Amniotic stem cell (primary cell): Measurements from ENCODE around the gene MRPL30.
"Not testable (repeated sequence)": the region's sequence is repeated elsewhere in the genome, so short reads cannot be mapped to it uniquely, and the experiment has no call there.

Source experiments
- DNase-seq: peaks from one replicate; lab custom pipeline; 2025; lab: John Stamatoyannopoulos, UW

The MRPL30 gene

DNA sequence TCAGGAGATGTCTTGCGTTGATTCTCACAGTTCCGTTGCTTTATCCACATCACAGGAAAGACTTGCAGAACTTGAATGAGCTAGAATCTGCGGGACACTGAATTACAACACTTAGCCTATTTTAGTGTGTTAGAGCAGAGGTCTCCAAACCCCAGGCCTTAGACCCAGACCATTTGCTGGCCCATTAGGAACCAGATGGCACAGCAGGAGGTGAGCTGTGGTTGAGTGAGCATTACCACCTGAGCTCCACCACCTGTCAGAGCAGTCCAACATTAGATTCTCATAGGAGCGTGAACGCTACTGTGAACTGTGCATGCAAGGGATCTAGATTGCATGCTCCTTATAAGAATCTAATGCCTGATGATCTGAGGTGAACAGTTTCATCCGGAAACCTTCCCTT is 3.8 kb downstream of the MRPL30 start:
- no peak for DNase-seq

DNA sequence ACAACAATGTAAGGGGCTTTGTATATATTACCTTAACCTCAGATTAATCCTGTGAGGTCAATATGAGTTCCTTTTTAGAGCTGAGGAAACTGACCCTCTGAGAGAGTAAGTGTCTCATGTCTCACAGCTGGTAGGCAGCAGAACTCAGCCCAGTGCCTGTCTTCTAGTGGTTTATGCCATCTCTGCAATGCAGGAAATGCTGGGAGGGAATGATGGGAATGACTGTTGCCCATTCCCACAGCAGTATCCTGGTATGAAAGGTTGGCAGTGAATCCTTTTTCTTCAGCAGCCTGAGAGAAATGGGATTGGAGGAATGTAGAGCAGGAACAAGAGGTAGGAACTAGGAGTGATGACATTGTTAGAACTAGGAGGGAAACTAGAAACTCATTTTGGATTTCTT is 6.0 kb downstream of the MRPL30 start:
- DNase-seq, result no peak

DNA sequence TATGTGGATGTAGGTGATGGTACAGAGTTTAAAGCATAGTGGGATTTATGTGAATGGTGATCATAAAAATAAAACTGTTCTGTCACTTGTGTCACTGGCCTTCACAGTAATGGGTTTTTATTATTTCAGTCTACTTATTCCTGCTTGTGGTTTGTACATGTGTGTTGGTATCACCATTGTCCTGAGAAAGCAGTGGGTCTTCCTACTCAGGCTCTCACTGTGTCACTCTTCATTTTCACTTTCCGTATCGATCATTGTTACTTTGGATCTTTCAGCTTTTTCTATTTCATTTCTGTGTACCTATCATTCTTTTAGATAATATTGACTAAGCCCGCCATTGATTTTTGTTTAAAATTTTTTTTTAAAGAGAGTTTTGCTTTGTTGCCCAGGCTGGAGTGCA is 7.4 kb downstream of the MRPL30 start:
- no peak for DNase-seq

DNA sequence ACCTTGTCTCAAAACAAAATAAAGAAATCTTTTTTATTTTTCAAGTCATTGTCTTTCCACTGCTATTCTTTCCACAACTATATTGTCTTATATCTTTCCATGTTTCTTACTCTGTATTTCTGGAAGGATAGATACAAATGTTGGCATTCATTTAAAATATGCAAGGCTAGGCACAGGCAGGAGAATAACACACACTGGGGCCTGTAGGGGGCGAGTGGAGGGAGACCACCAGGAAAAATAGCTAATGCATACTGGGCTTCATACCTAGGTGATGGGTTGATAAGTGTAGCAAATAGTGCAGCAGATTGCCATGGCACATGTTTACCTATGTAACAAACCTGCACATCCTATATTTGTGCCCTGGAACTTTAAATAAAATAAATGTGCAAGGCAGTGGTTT is 9.6 kb downstream of the MRPL30 start:
- no peak for DNase-seq

DNA sequence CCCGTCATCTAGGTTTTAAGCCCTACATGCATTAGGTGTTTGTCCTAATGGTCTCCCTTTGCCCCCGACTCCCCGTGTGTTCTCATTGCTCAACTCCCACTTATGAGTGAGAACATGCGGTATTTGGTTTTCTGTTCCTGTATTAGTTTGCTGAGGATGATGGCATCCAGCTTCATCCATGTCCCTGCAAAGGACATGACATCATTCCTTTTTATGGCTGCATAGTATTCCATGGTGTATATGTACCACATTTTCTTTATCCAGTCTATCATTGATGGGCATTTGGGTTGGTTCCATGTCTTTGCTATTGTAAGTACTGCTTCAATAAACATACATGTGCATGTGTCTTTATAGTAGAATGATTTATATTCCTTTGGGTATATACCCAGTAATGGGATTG is 11.4 kb downstream of the MRPL30 start:
- DNase-seq, result not testable (repeated sequence)

DNA sequence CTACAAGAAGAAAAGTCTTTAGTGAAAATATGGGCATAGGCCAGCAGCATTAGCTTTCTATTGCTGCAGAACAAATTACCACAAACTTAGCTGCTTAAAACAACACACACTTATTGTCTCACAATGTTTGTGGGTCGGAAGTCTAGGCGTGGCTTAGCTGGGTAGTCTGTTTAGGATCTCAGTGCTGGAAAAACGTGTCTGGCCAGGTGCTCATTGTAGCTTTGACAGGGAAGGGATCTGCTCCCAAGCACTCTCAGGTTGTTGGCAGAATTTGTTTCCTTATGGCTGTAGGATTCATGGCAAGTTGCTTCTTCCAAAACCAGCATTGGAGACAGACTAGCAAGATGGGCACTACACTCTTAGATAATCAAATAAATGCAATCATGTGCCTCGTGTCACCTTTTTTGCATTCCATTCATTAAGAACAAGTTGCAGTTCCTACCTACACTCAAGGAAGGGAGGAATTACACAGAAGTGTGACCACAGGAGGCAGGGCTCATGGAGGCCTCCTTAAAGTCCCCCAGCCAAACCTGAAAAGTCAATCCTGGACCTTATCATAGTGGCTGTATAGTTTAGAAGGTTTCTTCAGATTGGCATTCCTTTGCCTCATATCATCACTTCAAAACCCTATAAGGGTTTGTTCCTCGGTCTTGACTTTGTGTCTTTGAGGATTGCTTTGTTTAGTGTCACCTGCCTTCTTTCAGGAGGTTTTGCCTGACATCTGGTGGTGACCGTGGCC is 17.3 kb downstream of the MRPL30 start:
- DNase-seq, result no peak

GRCh38 chr2:99200076-99200800 is 19.3 kb downstream of the MRPL30 start:
- no peak for DNase-seq

DNA sequence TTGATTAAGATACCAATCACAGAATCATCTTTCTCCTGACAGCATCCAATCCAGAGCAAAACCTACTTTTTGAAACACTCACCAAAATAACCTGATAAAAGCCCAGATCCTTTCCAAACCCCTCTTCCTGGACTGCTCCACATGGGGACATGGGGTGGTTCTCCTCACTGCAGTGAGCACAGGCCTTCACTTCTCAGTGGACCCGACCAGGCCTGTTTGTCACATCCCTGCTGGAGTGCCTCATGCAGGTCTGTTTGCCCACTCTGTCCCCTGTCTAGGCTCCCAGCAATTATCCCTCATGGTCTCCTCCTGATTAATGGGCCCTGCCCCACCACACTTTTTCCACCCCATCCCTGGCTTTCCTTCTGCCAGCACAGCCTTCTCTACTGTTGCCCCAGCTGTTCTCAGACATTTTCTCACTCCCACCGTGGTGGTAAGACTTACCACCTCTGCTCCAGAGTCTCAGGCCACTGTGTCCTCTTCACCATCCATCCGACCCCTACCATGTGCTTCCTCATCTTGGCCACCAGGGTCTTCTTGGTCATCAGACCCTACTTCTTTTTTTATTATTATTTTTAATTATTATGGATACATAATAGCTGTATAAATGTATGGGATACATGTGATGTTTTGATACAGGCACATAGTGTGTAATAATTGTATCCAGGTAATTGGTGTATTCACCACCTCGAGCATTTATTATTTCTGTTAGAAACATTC is 21.1 kb downstream of the MRPL30 start:
- DNase-seq, result no peak

GRCh38 chr2:99205491-99205890 is 24.5 kb downstream of the MRPL30 start:
- DNase-seq, result no peak

GRCh38 chr2:99216096-99216495 is 35.1 kb downstream of the MRPL30 start:
- no peak for DNase-seq

DNA sequence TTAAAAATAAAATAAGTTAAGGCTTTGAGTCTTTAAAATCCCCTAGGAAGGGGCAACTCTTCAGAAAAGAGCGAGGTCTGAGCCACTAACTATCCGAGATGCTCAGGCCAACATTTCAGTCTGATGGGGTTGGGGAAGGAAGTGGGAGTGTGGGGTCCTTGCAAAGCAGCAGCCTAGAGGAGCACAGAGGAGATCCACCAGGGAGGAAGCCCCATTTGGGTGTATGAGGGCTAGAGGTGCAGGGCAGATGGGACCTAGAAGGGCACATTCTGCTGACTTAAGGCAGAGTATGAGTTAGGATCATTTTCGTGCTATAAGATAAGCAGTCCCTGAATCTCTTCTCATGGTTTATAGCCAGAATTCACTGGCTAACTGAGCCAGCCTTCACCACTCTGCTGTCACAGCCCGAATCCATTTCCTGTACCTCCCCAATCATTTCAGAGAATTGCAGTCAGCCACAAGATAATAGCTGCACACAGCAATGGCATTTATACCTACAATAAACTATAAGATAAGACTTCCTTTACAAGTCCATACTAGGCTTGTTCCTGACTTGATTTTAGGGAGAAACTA is 37.0 kb downstream of the MRPL30 start:
- no peak for DNase-seq

- DNase-seq, result not testable (repeated sequence)
Observed at GRCh38 chr2:99233177-99233576, 52.2 kb downstream of the MRPL30 start.

DNA sequence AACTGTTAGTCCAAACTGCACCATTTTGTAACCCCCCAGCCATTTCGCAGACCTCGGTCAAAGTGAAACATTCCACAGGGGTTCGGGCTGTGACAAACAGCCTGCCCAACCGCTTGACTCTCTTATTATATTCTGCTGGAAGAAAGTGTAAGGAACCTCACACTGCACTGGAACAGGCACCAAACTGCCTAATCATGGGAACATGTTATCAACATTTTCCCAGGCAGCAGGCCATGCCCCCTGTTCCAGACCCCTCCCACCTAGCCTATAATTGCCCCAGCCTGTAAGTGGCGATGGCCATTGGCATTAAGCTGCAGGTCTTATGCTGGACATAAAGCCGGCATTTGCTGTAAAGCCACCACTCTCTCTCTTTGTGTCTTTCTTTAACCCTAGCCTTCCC is 57.6 kb downstream of the MRPL30 start:
- no peak for DNase-seq

DNA sequence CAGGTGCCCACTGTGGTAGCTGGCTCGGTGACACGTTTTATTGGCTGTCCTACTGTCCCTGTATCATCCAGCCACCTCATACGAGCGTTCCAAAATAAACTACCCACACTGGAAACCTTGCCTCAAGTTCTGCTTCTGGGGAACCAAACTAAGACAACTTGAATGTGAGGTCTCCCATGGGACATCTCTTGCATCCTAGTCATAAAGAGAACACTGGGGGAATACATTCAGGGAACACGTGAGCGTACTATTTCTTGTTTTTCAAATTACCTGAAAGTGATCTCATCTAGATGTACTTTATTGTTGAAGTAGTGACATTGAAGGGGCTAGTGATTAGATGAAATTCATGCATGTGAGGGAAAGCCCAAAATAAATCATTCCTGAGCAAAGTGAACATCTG is 59.4 kb downstream of the MRPL30 start:
- DNase-seq, result no peak

GRCh38 chr2:99242151-99242550 is 61.2 kb downstream of the MRPL30 start:
- DNase-seq, result no peak
